Right lobe of liver (tissue), 4 donors: ENCODE data around the gene SMOC1.

Experiments used
- POLR2A ChIP-seq: fragments of 450-650 bp; IDR thresholded peaks from one replicate; pipeline ENCODE4 v1.6.1; 2017; ENCODE audit warnings: antibody characterized with exemption, mild to moderate bottlenecking
- TF ChIP-seq, protein P1 (sequence below), 4 donors: fragments of 200-600 bp in 3 of 4; fragments of 450-650 bp in 1 of 4; IDR thresholded peaks; one replicate each; pipeline versions ENCODE4 v1.5.1 to v1.8.0; 2016 to 2022; ENCODE audit warnings: antibody characterized with exemption in 4 of 4, mild to moderate bottlenecking in 2 of 4
- donor health status: DM: no; HTN: no; CAD: no.
- donor health status: DM: no; HTN: no; CAD: no.
- donor health status: DM: no; HTN: yes; CAD: no.

DNA sequence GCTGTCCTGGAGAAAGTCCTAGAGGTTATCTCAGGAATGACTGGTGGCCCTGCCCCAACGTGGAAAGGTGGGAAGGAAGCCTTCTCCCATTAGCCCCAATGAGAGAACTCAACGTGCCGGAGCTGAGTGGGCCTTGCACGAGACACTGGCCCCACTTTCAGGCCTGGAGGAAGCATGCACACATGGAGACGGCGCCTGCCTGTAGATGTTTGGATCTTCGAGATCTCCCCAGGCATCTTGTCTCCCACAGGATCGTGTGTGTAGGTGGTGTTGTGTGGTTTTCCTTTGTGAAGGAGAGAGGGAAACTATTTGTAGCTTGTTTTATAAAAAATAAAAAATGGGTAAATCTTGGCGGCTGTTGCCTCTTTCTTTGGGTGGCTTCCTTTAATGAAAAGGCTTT, 152.8 kb downstream of the SMOC1 start:
- TF ChIP-seq POLR2A: no peak
- TF ChIP-seq, protein P1, sequence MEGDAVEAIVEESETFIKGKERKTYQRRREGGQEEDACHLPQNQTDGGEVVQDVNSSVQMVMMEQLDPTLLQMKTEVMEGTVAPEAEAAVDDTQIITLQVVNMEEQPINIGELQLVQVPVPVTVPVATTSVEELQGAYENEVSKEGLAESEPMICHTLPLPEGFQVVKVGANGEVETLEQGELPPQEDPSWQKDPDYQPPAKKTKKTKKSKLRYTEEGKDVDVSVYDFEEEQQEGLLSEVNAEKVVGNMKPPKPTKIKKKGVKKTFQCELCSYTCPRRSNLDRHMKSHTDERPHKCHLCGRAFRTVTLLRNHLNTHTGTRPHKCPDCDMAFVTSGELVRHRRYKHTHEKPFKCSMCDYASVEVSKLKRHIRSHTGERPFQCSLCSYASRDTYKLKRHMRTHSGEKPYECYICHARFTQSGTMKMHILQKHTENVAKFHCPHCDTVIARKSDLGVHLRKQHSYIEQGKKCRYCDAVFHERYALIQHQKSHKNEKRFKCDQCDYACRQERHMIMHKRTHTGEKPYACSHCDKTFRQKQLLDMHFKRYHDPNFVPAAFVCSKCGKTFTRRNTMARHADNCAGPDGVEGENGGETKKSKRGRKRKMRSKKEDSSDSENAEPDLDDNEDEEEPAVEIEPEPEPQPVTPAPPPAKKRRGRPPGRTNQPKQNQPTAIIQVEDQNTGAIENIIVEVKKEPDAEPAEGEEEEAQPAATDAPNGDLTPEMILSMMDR (IDR thresholded peaks at IDR 0.05): no peak
